GM21825 (cell line): ENCODE data around the gene CCR1.
A peak's percentile ranks its signal among the peaks of the same experiment; 100 is the strongest.
"Not testable (repeated sequence)": the region's sequence is repeated elsewhere in the genome, so short reads cannot be mapped to it uniquely, and the experiment has no call there.

Experiments used
- ATAC-seq: cut with Tn5 transposase; IDR thresholded peaks from one replicate; pipeline ENCODE4 v1.9.1; 2021; ENCODE audit warnings: mild to moderate bottlenecking, moderate library complexity; ENCODE audit not compliant: unreplicated experiment

CCR1 gene

GRCh38 chr3:46213201-46213600 lies 5.1 kb upstream of the CCR1 start:
- no peak for ATAC-seq

GRCh38 chr3:46212101-46212500 lies 4.0 kb upstream of the CCR1 start:
- no peak for ATAC-seq

GRCh38 chr3:46209746-46210470 lies 1.8 kb upstream of the CCR1 start:
- ATAC-seq, result no peak

- no peak for ATAC-seq
These were observed 940 bp upstream of the CCR1 start for GRCh38 chr3:46209053-46209452.

GRCh38 chr3:46207514-46207913 lies 599 bp downstream of the CCR1 start:
- ATAC-seq, result not testable (repeated sequence)

- no peak for ATAC-seq
These were observed 1.7 kb downstream of the CCR1 start for GRCh38 chr3:46206282-46207015.

- no peak for ATAC-seq
These were observed 2.7 kb downstream of the CCR1 start for GRCh38 chr3:46205286-46205960.

GRCh38 chr3:46203681-46204080 lies 4.4 kb downstream of the CCR1 start:
- ATAC-seq, result no peak

- no peak for ATAC-seq
These were observed 5.6 kb downstream of the CCR1 start for GRCh38 chr3:46202535-46202934.

GRCh38 chr3:46200790-46201189 lies 7.3 kb downstream of the CCR1 start:
- no peak for ATAC-seq

GRCh38 chr3:46200211-46200610 lies 7.9 kb downstream of the CCR1 start:
- ATAC-seq, result no peak

- ATAC-seq, result no peak
These were observed 11.7 kb downstream of the CCR1 start for GRCh38 chr3:46196261-46196957.

GRCh38 chr3:46194868-46195553 lies 13.1 kb downstream of the CCR1 start:
- ATAC-seq, result no peak

GRCh38 chr3:46193436-46193835 lies 14.7 kb downstream of the CCR1 start:
- ATAC-seq, result no peak

- no peak for ATAC-seq
These were observed 15.2 kb downstream of the CCR1 start for GRCh38 chr3:46192939-46193338.

GRCh38 chr3:46191730-46192129 lies 16.4 kb downstream of the CCR1 start:
- ATAC-seq, result no peak

- no peak for ATAC-seq
These were observed 19.4 kb downstream of the CCR1 start for GRCh38 chr3:46188708-46189107.

GRCh38 chr3:46187876-46188275 lies 20.2 kb downstream of the CCR1 start:
- no peak for ATAC-seq

GRCh38 chr3:46187341-46187700 lies 20.8 kb downstream of the CCR1 start:
- peak; percentile 4 for ATAC-seq

GRCh38 chr3:46186471-46187340 lies 21.4 kb downstream of the CCR1 start:
- peak; percentile 72 for ATAC-seq
